ENCODE data around the gene AUTS2. TPM values are rescaled to one million over a fixed set of nuclear protein-coding genes. Genes with fewer than 3 reads are reported as not detected.

Gene AUTS2
- polyA plus RNA-seq, 1 donor (not counting 4 experiments of a cell fraction or from before 2014, with no cell fraction given) = 4.7 TPM

DNA sequence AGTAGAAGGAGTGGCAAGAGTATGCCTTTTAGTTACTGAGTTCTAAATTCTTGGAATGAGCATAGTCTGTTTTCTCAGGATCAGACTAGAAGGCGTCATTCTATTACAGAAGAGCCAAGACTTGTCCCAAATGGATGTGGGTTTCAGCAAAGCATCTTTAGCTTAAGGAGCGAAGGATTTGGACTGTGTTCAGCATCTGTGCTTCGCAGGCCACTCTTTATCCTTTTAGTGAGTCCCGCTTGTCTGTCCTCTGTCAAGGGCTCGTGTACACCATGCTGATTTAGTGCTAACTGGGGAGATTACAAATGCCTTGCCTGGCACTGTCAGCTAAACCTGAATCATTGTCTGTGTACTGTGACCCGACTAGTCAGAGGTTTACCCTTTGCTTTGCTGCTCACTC, 465.7 kb downstream of the AUTS2 start:
- no peaks in the 10 kb centered on the region for H3K36me3 ChIP-seq (ENCODE audit: control insufficient read depth in 2 of 2, extremely low read depth in 1 of 2, insufficient read depth in 2 of 2, low read length in 2 of 2)
- H3K27me3 ChIP-seq (ENCODE audit: control insufficient read depth, extremely low read depth, insufficient read depth, low read length) = no peaks in the 10 kb centered on the region
- DNase-seq (ENCODE audit: low read depth, low spot score) = no peak
- FAIRE-seq = no peak
- H3K79me2 ChIP-seq (ENCODE audit: control insufficient read depth, insufficient read depth, low read length) = no peaks in the 10 kb centered on the region
- dilution Hi-C loops (cut with MboI; ENCODE audit: extremely low pct_ligation_motif_present, low sequenced_read_pairs) = no loop called here
- no peak overlapping the region for H3K27ac ChIP-seq (ENCODE audit: control insufficient read depth, insufficient read depth, low read length)
- H3K4me2 ChIP-seq (ENCODE audit: control insufficient read depth, extremely low read depth, insufficient read depth, low read depth, low read length) = no peak overlapping the region
- no peaks in the 10 kb centered on the region for H3K4me1 ChIP-seq (ENCODE audit: control insufficient read depth, extremely low read depth, insufficient read depth, low read length)
- H3K9me3 ChIP-seq (ENCODE audit: control insufficient read depth, low read depth, low read length) = no peaks in the 10 kb centered on the region
- H3K9ac ChIP-seq (ENCODE audit: control insufficient read depth, extremely low read depth, insufficient read depth, low read length) = no peak overlapping the region
- TF ChIP-seq, protein P1, sequence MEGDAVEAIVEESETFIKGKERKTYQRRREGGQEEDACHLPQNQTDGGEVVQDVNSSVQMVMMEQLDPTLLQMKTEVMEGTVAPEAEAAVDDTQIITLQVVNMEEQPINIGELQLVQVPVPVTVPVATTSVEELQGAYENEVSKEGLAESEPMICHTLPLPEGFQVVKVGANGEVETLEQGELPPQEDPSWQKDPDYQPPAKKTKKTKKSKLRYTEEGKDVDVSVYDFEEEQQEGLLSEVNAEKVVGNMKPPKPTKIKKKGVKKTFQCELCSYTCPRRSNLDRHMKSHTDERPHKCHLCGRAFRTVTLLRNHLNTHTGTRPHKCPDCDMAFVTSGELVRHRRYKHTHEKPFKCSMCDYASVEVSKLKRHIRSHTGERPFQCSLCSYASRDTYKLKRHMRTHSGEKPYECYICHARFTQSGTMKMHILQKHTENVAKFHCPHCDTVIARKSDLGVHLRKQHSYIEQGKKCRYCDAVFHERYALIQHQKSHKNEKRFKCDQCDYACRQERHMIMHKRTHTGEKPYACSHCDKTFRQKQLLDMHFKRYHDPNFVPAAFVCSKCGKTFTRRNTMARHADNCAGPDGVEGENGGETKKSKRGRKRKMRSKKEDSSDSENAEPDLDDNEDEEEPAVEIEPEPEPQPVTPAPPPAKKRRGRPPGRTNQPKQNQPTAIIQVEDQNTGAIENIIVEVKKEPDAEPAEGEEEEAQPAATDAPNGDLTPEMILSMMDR (optimal IDR thresholded peaks at IDR 0.05 in 1 of 3, IDR thresholded peaks at IDR 0.05 in 1 of 3, conservative IDR thresholded peaks at IDR 0.05 in 1 of 3; ENCODE audit: extremely low read depth in 1 of 3, insufficient read depth in 2 of 3, low read length in 3 of 3) = no peak
- TF ChIP-seq EZH2 (IDR thresholded peaks at IDR 0.05; ENCODE audit: low read length) = no peak
- H2AFZ ChIP-seq (ENCODE audit: control insufficient read depth, low read length) = no peak overlapping the region
- no peaks in the 10 kb centered on the region for H3K9me1 ChIP-seq (ENCODE audit: control insufficient read depth, extremely low read depth, insufficient read depth, low read length)
- H3K4me3 ChIP-seq (ENCODE audit: control insufficient read depth in 2 of 3, extremely low read depth in 1 of 3, insufficient read depth in 2 of 3, low read depth in 1 of 3, low read length in 3 of 3) = no peak overlapping the region
- H4K20me1 ChIP-seq (ENCODE audit: control insufficient read depth, extremely low read depth, insufficient read depth, low read length) = no peaks in the 10 kb centered on the region

GRCh38 chr7:70066844-70067243, 468.6 kb downstream of the AUTS2 start:
- dilution Hi-C loops (cut with MboI; ENCODE audit: extremely low pct_ligation_motif_present, low sequenced_read_pairs) = no loop called here
- H3K9me3 ChIP-seq (ENCODE audit: control insufficient read depth, low read depth, low read length) = no peaks in the 10 kb centered on the region
- no peak overlapping the region for H3K9ac ChIP-seq (ENCODE audit: control insufficient read depth, extremely low read depth, insufficient read depth, low read length)
- DNase-seq (ENCODE audit: low read depth, low spot score) = no peak
- no peak for TF ChIP-seq EZH2 (IDR thresholded peaks at IDR 0.05; ENCODE audit: low read length)
- TF ChIP-seq, protein P1 (optimal IDR thresholded peaks at IDR 0.05 in 1 of 3, IDR thresholded peaks at IDR 0.05 in 1 of 3, conservative IDR thresholded peaks at IDR 0.05 in 1 of 3; ENCODE audit: extremely low read depth in 1 of 3, insufficient read depth in 2 of 3, low read length in 3 of 3) = no peak
- H3K79me2 ChIP-seq (ENCODE audit: control insufficient read depth, insufficient read depth, low read length) = no peaks in the 10 kb centered on the region
- no peaks in the 10 kb centered on the region for H3K27me3 ChIP-seq (ENCODE audit: control insufficient read depth, extremely low read depth, insufficient read depth, low read length)
- no peak overlapping the region for H3K4me2 ChIP-seq (ENCODE audit: control insufficient read depth, extremely low read depth, insufficient read depth, low read depth, low read length)
- no peaks in the 10 kb centered on the region for H3K4me1 ChIP-seq (ENCODE audit: control insufficient read depth, extremely low read depth, insufficient read depth, low read length)
- FAIRE-seq = no peak
- no peaks in the 10 kb centered on the region for H3K36me3 ChIP-seq (ENCODE audit: control insufficient read depth in 2 of 2, extremely low read depth in 1 of 2, insufficient read depth in 2 of 2, low read length in 2 of 2)
- H3K9me1 ChIP-seq (ENCODE audit: control insufficient read depth, extremely low read depth, insufficient read depth, low read length) = no peaks in the 10 kb centered on the region
- H2AFZ ChIP-seq (ENCODE audit: control insufficient read depth, low read length) = no peak overlapping the region
- no peaks in the 10 kb centered on the region for H4K20me1 ChIP-seq (ENCODE audit: control insufficient read depth, extremely low read depth, insufficient read depth, low read length)
- H3K27ac ChIP-seq (ENCODE audit: control insufficient read depth, insufficient read depth, low read length) = no peak overlapping the region
- no peak overlapping the region for H3K4me3 ChIP-seq (ENCODE audit: control insufficient read depth in 2 of 3, extremely low read depth in 1 of 3, insufficient read depth in 2 of 3, low read depth in 1 of 3, low read length in 3 of 3)
